GM12892 (cell line): Measurements from ENCODE around the gene HOXA5.
A peak's percentile ranks its signal among the peaks of the same experiment; 100 is the strongest.

Experiments used
- DNase-seq: peaks from one replicate; pipeline ENCODE4 v3.0.0; 2011; ENCODE audit not compliant: insufficient read length
- FAIRE-seq: peaks from 2 replicates; lab custom pipeline; 2011; peaks lifted over from hg19 to GRCh38; lab: Jason Lieb, UNC
- POLR2A ChIP-seq: IDR thresholded peaks from 2 replicates; pipeline ENCODE4 v1.6.1; 2011; ENCODE audit warnings: low read depth, low read length, control low read depth
- POLR2AphosphoS5 ChIP-seq: IDR thresholded peaks from 2 replicates; pipeline ENCODE4 v1.6.1; 2011; ENCODE audit warnings: low read depth, low read length, control low read depth
- TAF1 ChIP-seq: IDR thresholded peaks from 2 replicates; pipeline ENCODE4 v1.6.1; 2011; ENCODE audit warnings: low read depth, mild to moderate bottlenecking, control low read depth, low read length, borderline replicate concordance

HOXA5 gene

GRCh38 chr7:27096768-27097514 is 46.5 kb downstream of the HOXA5 start:
- FAIRE-seq (no peak), DNase-seq (no peak)
- TF ChIP-seq TAF1 (no peak), POLR2A (no peak), POLR2AphosphoS5 (no peak)

- DNase-seq (peak; percentile 86), FAIRE-seq (no peak)
- TF ChIP-seq POLR2A: peak; percentile 19; the same call in 1 of the 2 replicates
- TF ChIP-seq POLR2AphosphoS5: no peak
- no peak for TF ChIP-seq TAF1
Observed at GRCh38 chr7:27095897-27096767, 47.3 kb downstream of the HOXA5 start, which contains the start of gene HOXA1. TSS of gene HOXA1 (minus strand) at chr7:27096000. CDS start at chr7:27095912, 88 bp downstream.

- TF ChIP-seq POLR2AphosphoS5 (no peak), POLR2A (no peak), TAF1 (no peak)
- DNase-seq (no peak), FAIRE-seq (no peak)
Observed at GRCh38 chr7:27095050-27095896, 48.2 kb downstream of the HOXA5 start.

- DNase-seq (no peak), FAIRE-seq (no peak)
- TF ChIP-seq TAF1: no peak
- no peak for TF ChIP-seq POLR2AphosphoS5
- TF ChIP-seq POLR2A: no peak
Observed at GRCh38 chr7:27094304-27095049, 49.0 kb downstream of the HOXA5 start.

DNA sequence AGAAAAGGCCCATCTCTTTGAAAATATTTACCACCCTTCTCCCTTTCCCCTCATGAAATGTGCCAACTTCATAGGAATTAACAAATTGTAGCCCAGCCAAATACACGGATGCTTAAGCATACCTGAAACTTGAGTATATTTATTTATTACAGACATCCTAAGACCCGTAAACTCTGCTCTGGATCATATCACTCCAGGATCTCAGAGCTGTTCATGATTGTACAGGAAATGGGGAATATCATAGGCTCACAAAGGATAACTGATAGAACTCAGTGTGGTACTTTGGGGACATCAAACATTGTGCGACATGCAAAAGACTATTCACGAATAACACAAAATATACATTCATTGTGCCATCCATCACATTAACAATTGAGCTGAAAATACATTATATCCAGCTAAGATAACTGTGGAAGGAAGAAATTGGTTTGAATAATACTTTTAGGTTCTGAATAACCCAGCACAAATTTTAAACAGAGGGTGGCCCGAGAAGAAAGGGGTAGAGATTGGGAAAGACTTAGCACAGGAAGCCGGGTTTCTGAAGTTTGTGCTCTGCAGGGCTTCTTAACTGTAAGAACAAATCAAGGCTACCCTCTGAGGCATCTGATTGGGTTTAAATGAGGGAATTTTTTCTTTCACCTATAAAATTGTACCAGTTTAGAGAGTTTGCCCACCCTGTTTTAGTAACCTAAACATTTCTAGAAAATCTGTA is 50.1 kb downstream of the HOXA5 start:
- TF ChIP-seq POLR2AphosphoS5 (no peak), POLR2A (no peak), TAF1 (no peak)
- no peak for FAIRE-seq
- DNase-seq: no peak

- TF ChIP-seq TAF1: no peak
- TF ChIP-seq POLR2A: no peak
- no peak for TF ChIP-seq POLR2AphosphoS5
- no peak for DNase-seq
- FAIRE-seq: no peak
Observed at GRCh38 chr7:27092819-27093110, 50.7 kb downstream of the HOXA5 start.

DNA sequence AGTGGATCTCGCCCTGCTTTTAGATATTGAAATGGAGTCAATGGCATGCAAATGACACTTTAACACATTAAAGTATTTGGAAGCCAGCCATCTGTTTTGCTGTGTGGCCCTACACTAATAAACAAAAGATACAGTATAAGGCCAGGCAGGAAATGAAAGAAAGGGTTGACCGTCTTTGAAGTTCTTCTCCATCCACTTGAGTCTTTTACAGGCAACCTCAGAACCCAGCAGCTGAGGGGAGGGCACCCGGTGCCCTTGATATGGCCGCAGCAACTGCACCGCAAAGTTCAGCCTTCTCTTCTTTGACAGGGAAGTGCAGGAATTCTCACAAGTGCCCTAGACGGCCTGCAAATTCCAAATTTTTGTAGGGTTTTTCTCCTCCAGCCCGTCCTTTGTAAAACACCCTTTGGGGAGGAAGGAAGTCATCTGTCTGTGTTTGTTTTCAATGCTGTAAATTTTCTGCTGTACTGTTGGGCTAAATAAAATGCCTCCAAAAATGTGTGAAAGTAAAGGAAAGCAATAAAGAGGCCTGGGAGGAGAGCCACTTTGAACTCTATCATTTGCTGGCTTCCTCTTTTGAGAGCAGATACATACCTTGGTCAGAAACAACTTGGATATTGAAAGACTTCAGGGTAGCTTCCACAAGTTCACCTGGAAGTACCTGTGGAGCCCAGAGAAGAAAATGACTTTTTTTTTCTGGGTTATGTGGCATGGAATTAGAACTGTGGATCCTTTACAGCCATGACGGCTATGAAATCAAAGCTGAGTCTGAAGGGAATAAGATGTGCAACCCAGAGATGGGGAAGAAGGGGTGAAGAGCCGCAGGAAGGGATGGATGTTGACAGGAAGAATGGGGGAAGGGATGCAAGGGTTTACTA is 51.3 kb downstream of the HOXA5 start:
- FAIRE-seq (no peak), DNase-seq (no peak)

GRCh38 chr7:27091105-27091504 is 52.4 kb downstream of the HOXA5 start:
- TF ChIP-seq POLR2A (no peak), POLR2AphosphoS5 (no peak), TAF1 (no peak)
- FAIRE-seq: no peak
- DNase-seq: no peak

More for the DNA sequence above, 51.3 kb downstream of the HOXA5 start:
- TF ChIP-seq POLR2A (no peak), POLR2AphosphoS5 (no peak), TAF1 (no peak)
